Neural cell (in vitro differentiated cells): ENCODE measurements around the gene PGF. TPM values are rescaled to one million over a fixed set of nuclear protein-coding genes. Genes with fewer than 3 reads are reported as not detected.

Experiments
- H2AFZ ChIP-seq: fragments of 200-600, 300-800 bp; sonication (generic), shearing (Covaris generic); 2 replicates; pipeline ENCODE4 v1.6.0; 2014; ENCODE audit warnings: low read depth, mild to moderate bottlenecking, antibody characterized with exemption, low read length, moderate library complexity
- H3F3A ChIP-seq: fragments of 200-600 bp; shearing (Covaris generic); 2 replicates; pipeline ENCODE4 v1.6.1; 2016; ENCODE audit warnings: mild to moderate bottlenecking, moderate library complexity, mixed read lengths, antibody characterized with exemption, low read length; ENCODE audit not compliant: insufficient read depth, poor library complexity, severe bottlenecking
- H3K27ac ChIP-seq: fragments of 200-600, 300-800 bp; sonication (generic), shearing (Covaris generic); 2 replicates; pipeline ENCODE4 v1.5.1; 2014; ENCODE audit warnings: mild to moderate bottlenecking, low read length, moderate library complexity
- H3K27me3 ChIP-seq: fragments of 300-800, 200-600 bp; sonication (generic), shearing (Covaris generic); 2 replicates; pipeline ENCODE4 v1.6.0; 2014; ENCODE audit warnings: mild to moderate bottlenecking, low read depth, low read length, moderate library complexity; ENCODE audit not compliant: insufficient read depth
- H3K36me3 ChIP-seq: fragments of 300-800, 200-600 bp; sonication (generic), shearing (Covaris generic); 2 replicates; pipeline ENCODE4 v1.5.1; 2014; ENCODE audit warnings: mild to moderate bottlenecking, antibody characterized with exemption, low read length, moderate library complexity; ENCODE audit not compliant: insufficient read depth
- H3K4me2 ChIP-seq: fragments of 300-800, 200-600 bp; sonication (generic), shearing (Covaris generic); 2 replicates; pipeline ENCODE4 v1.6.0; 2014; ENCODE audit warnings: mild to moderate bottlenecking, low read length
- H3K4me3 ChIP-seq: fragments of 300-800, 200-600 bp; sonication (generic), shearing (Covaris generic); 2 replicates; pipeline ENCODE4 v1.5.1; 2014; ENCODE audit warnings: mild to moderate bottlenecking, low read length, moderate library complexity
- H3K79me2 ChIP-seq: fragments of 200-600 bp; shearing (Covaris generic); replicated peaks from 2 replicates; pipeline ENCODE4 v1.6.0; 2014; ENCODE audit warnings: mild to moderate bottlenecking, low read length, moderate library complexity; ENCODE audit not compliant: insufficient read depth
- H3K9ac ChIP-seq: fragments of 300-800, 200-600 bp; sonication (generic), shearing (Covaris generic); 2 replicates; pipeline ENCODE4 v1.6.1; 2016; ENCODE audit warnings: mild to moderate bottlenecking, low read length, mixed read lengths
- H3K9me2 ChIP-seq: fragments of 200-600 bp; shearing (Covaris generic); 2 replicates; pipeline ENCODE4 v1.6.1; 2016; ENCODE audit warnings: mild to moderate bottlenecking, low read length, mixed read lengths; ENCODE audit not compliant: insufficient read depth
- H3K9me3 ChIP-seq: fragments of 200-600, 300-800 bp; sonication (generic), shearing (Covaris generic); 2 replicates; pipeline ENCODE4 v1.6.1; 2016; ENCODE audit warnings: mild to moderate bottlenecking, mixed run types, low read length, moderate library complexity, mixed read lengths
- H4K20me1 ChIP-seq: fragments of 200-600 bp; shearing (Covaris generic); 2 replicates; pipeline ENCODE4 v1.6.1; 2016; ENCODE audit warnings: mild to moderate bottlenecking, mixed run types; ENCODE audit not compliant: insufficient read depth
- EP300 ChIP-seq: fragments of 450-650 bp; conservative IDR thresholded peaks from 2 replicates; pipeline ENCODE4 v1.6.1; 2014; ENCODE audit warnings: antibody characterized with exemption, mild to moderate bottlenecking, moderate library complexity; ENCODE audit not compliant: poor library complexity, severe bottlenecking
- EZH2 ChIP-seq: fragments of 200-600, 300-800 bp; shearing (Covaris generic), sonication (generic); IDR thresholded peaks from 2 replicates; pipeline ENCODE4 v1.6.1; 2014; ENCODE audit warnings: antibody characterized with exemption, low read length, borderline replicate concordance, mild to moderate bottlenecking; ENCODE audit not compliant: insufficient read depth, poor library complexity, severe bottlenecking
- MXI1 ChIP-seq: fragments of 450-650 bp; conservative IDR thresholded peaks from 2 replicates; pipeline ENCODE4 v1.6.1; 2014; ENCODE audit warnings: antibody characterized with exemption, mild to moderate bottlenecking; ENCODE audit not compliant: poor library complexity, severe bottlenecking
- POLR2AphosphoS5 ChIP-seq: IDR thresholded peaks from 2 replicates; pipeline ENCODE4 v1.6.1; 2012
- RAD21 ChIP-seq: fragments of 450-650 bp; conservative IDR thresholded peaks from 2 replicates; pipeline ENCODE4 v1.6.1; 2014; ENCODE audit warnings: antibody characterized with exemption, mild to moderate bottlenecking, moderate library complexity
- SMC3 ChIP-seq: fragments of 450-650 bp; conservative IDR thresholded peaks from 2 replicates; pipeline ENCODE4 v1.6.1; 2014; ENCODE audit warnings: antibody characterized with exemption, mild to moderate bottlenecking, moderate library complexity; ENCODE audit not compliant: poor library complexity
- TAF1 ChIP-seq: IDR thresholded peaks from 2 replicates; pipeline ENCODE4 v1.6.1; 2012; ENCODE audit warnings: low read depth
- polyA plus RNA-seq: library from polyadenylated mRNA; depleted of rRNA; stranded (reverse); fragments of >200 nt; gene quantifications from 2 replicates; pipeline ENCODE4 v1.2.3, GENCODE V29; 2014
- TF ChIP-seq, protein P1 (sequence below): fragments of 450-650 bp; IDR thresholded peaks from 2 replicates; pipeline ENCODE4 v1.5.1; 2014; ENCODE audit warnings: antibody characterized with exemption, mild to moderate bottlenecking, moderate library complexity; ENCODE audit not compliant: poor library complexity, severe bottlenecking
- TF ChIP-seq, protein P2 (sequence below): IDR thresholded peaks from 2 replicates; pipeline ENCODE4 v1.6.1; 2012; ENCODE audit warnings: borderline replicate concordance

The PGF gene
- polyA plus RNA-seq, 1 donor from 2014 or later, result not detected

- no peak overlapping the region for H3K27ac ChIP-seq
- no peak overlapping the region for H3K4me3 ChIP-seq
- no peaks in the 10 kb centered on the region for H3K9me3 ChIP-seq
- TF ChIP-seq EZH2, result no peak
- TF ChIP-seq, protein P1, sequence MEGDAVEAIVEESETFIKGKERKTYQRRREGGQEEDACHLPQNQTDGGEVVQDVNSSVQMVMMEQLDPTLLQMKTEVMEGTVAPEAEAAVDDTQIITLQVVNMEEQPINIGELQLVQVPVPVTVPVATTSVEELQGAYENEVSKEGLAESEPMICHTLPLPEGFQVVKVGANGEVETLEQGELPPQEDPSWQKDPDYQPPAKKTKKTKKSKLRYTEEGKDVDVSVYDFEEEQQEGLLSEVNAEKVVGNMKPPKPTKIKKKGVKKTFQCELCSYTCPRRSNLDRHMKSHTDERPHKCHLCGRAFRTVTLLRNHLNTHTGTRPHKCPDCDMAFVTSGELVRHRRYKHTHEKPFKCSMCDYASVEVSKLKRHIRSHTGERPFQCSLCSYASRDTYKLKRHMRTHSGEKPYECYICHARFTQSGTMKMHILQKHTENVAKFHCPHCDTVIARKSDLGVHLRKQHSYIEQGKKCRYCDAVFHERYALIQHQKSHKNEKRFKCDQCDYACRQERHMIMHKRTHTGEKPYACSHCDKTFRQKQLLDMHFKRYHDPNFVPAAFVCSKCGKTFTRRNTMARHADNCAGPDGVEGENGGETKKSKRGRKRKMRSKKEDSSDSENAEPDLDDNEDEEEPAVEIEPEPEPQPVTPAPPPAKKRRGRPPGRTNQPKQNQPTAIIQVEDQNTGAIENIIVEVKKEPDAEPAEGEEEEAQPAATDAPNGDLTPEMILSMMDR, result no peak
- no peak for TF ChIP-seq RAD21
- TF ChIP-seq MXI1, result no peak
- TF ChIP-seq POLR2AphosphoS5, result no peak
- H3K9me2 ChIP-seq, result no peaks in the 10 kb centered on the region
- H3K79me2 ChIP-seq, result no peaks in the 10 kb centered on the region
- no peaks in the 10 kb centered on the region for H3F3A ChIP-seq
- H4K20me1 ChIP-seq, result no peaks in the 10 kb centered on the region
- no peak overlapping the region for H2AFZ ChIP-seq
- H3K4me2 ChIP-seq, result no peak overlapping the region
- peaks cover 14% of the 10 kb centered on the region for H3K27me3 ChIP-seq
- no peak overlapping the region for H3K9ac ChIP-seq
- no peaks in the 10 kb centered on the region for H3K36me3 ChIP-seq
Observed at GRCh38 chr14:74954947-74955228, 509 bp downstream of the PGF start.

DNA sequence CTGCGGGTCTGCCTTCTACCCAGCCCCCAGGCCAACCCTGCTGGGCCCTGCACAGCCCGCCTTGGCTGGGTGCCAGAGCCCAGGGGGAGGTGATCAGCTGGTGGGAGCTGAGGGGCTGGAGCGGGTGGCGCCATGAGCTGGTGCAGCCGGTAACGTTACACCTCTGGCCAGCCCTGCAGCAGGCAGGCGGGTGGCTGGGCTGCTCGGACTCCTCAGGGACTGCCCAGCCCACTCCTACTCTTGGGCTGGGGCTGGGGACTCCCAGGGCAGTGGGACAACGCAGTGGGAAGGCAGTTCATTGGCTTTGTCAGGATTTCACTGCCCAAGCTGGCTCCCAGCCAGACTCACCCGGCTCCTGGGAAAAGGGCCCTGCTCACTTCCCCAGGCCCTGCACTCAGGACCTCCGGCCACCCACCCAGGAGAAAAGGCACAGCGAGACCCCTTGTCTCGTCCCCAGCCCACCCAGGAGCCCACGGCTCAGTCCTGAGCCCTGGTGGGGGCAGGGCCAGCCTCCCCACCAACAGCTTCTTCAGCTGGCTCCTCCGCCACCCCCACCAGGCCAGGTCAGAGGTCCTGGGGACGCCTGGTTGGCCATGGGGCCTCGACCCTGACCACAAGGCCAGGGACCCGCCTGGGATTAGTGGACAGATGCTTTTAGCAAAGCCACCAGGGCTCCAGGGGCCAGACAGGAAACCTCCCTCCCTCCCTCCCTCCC, 1.0 kb downstream of the PGF start:
- no peak overlapping the region for H3K27ac ChIP-seq
- H3K9me2 ChIP-seq, result no peaks in the 10 kb centered on the region
- H3K79me2 ChIP-seq, result no peaks in the 10 kb centered on the region
- H2AFZ ChIP-seq, result no peak overlapping the region
- H3F3A ChIP-seq, result no peaks in the 10 kb centered on the region
- no peak overlapping the region for H3K9ac ChIP-seq
- H3K4me3 ChIP-seq, result no peak overlapping the region
- no peaks in the 10 kb centered on the region for H4K20me1 ChIP-seq
- H3K9me3 ChIP-seq, result no peaks in the 10 kb centered on the region
- TF ChIP-seq, protein P2, sequence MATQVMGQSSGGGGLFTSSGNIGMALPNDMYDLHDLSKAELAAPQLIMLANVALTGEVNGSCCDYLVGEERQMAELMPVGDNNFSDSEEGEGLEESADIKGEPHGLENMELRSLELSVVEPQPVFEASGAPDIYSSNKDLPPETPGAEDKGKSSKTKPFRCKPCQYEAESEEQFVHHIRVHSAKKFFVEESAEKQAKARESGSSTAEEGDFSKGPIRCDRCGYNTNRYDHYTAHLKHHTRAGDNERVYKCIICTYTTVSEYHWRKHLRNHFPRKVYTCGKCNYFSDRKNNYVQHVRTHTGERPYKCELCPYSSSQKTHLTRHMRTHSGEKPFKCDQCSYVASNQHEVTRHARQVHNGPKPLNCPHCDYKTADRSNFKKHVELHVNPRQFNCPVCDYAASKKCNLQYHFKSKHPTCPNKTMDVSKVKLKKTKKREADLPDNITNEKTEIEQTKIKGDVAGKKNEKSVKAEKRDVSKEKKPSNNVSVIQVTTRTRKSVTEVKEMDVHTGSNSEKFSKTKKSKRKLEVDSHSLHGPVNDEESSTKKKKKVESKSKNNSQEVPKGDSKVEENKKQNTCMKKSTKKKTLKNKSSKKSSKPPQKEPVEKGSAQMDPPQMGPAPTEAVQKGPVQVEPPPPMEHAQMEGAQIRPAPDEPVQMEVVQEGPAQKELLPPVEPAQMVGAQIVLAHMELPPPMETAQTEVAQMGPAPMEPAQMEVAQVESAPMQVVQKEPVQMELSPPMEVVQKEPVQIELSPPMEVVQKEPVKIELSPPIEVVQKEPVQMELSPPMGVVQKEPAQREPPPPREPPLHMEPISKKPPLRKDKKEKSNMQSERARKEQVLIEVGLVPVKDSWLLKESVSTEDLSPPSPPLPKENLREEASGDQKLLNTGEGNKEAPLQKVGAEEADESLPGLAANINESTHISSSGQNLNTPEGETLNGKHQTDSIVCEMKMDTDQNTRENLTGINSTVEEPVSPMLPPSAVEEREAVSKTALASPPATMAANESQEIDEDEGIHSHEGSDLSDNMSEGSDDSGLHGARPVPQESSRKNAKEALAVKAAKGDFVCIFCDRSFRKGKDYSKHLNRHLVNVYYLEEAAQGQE, result no peak
- no peak for TF ChIP-seq TAF1
- no peak for TF ChIP-seq EP300
- no peak for TF ChIP-seq RAD21
- TF ChIP-seq, protein P1, result no peak
- no peak for TF ChIP-seq MXI1
- TF ChIP-seq SMC3, result no peak
- no peak overlapping the region for H3K4me2 ChIP-seq
- peaks cover 14% of the 10 kb centered on the region for H3K27me3 ChIP-seq
- H3K36me3 ChIP-seq, result no peaks in the 10 kb centered on the region
